ENCODE measurements around the gene NTN3.

Gene NTN3

GRCh38 chr16:2480948-2481347, 9.9 kb downstream of the NTN3 start:
- no peak for DNase-seq

GRCh38 chr16:2481676-2482075, 10.6 kb downstream of the NTN3 start:
- no peak for DNase-seq

- DNase-seq: no peak
Measured at GRCh38 chr16:2482249-2482648, 11.2 kb downstream of the NTN3 start.

GRCh38 chr16:2482708-2483534, 11.8 kb downstream of the NTN3 start:
- no peak for DNase-seq

GRCh38 chr16:2483939-2484897, 13.1 kb downstream of the NTN3 start:
- no peak for DNase-seq

- DNase-seq: no peak
Measured at GRCh38 chr16:2484898-2485508, 13.9 kb downstream of the NTN3 start.

GRCh38 chr16:2485811-2486507, 14.9 kb downstream of the NTN3 start:
- DNase-seq: no peak

GRCh38 chr16:2486645-2487516, 15.8 kb downstream of the NTN3 start:
- DNase-seq: peak; percentile 42

GRCh38 chr16:2487517-2487842, 16.4 kb downstream of the NTN3 start:
- DNase-seq: no peak

- DNase-seq: no peak
Measured at GRCh38 chr16:2487903-2488531, 16.9 kb downstream of the NTN3 start.

GRCh38 chr16:2489581-2489980, 18.5 kb downstream of the NTN3 start:
- no peak for DNase-seq

GRCh38 chr16:2490190-2491105, 19.4 kb downstream of the NTN3 start:
- DNase-seq: no peak

- DNase-seq: no peak
Measured at GRCh38 chr16:2492292-2492691, 21.2 kb downstream of the NTN3 start.

- DNase-seq: no peak
Measured at GRCh38 chr16:2493605-2494004, 22.5 kb downstream of the NTN3 start.

GRCh38 chr16:2494616-2495015, 23.5 kb downstream of the NTN3 start:
- DNase-seq: no peak

GRCh38 chr16:2495041-2495440, 23.9 kb downstream of the NTN3 start:
- no peak for DNase-seq

GRCh38 chr16:2496223-2497115, 25.4 kb downstream of the NTN3 start:
- no peak for DNase-seq

- DNase-seq: no peak
Measured at GRCh38 chr16:2497116-2497630, 26.1 kb downstream of the NTN3 start.

All from NCI-H1694 (cell line).